ENCODE results near the gene SLC2A1.

DNA sequence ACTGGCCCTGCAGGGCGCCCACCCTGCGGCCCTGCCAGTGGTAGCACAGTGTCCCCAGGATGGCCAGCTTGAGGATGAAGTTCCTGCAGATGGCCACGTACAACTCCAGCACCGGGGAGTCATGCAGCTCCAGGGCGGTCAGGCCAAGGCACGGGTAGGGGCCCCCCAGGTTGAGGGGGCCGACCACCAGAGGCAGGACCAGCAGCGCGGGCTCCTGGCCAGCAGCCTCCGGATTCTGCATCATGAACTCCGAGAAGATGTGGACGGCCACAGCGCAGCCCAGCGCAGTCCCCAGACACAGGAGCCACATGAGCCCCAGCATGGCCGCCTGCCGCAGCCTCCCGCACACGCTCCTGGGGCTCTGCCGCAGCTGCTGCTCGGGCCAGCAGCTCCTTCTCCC, 71.3 kb downstream of the SLC2A1 start:
- TF ChIP-seq, protein P1, sequence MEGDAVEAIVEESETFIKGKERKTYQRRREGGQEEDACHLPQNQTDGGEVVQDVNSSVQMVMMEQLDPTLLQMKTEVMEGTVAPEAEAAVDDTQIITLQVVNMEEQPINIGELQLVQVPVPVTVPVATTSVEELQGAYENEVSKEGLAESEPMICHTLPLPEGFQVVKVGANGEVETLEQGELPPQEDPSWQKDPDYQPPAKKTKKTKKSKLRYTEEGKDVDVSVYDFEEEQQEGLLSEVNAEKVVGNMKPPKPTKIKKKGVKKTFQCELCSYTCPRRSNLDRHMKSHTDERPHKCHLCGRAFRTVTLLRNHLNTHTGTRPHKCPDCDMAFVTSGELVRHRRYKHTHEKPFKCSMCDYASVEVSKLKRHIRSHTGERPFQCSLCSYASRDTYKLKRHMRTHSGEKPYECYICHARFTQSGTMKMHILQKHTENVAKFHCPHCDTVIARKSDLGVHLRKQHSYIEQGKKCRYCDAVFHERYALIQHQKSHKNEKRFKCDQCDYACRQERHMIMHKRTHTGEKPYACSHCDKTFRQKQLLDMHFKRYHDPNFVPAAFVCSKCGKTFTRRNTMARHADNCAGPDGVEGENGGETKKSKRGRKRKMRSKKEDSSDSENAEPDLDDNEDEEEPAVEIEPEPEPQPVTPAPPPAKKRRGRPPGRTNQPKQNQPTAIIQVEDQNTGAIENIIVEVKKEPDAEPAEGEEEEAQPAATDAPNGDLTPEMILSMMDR (conservative IDR thresholded peaks at IDR 0.05; ENCODE audit: low read depth, low read length): no peak
- no peak for TF ChIP-seq EZH2 (IDR thresholded peaks at IDR 0.05; ENCODE audit: low read length, unreplicated experiment)
